Measurements from ENCODE around the gene EPS15.

- TF ChIP-seq CTCF (IDR thresholded peaks at IDR 0.05), result no peak
- no peak for TF ChIP-seq USF2 (IDR thresholded peaks at IDR 0.05; ENCODE audit: borderline replicate concordance, low read depth, low read length)
- TF ChIP-seq CHD2 (IDR thresholded peaks at IDR 0.05; ENCODE audit: low read length, partially characterized antibody), result no peak
- no peak for TF ChIP-seq GATA2 (CRISPR knock-in tag; IDR thresholded peaks at IDR 0.05)
- no peak for TF ChIP-seq FOSL2 (IDR thresholded peaks at IDR 0.05; ENCODE audit: borderline replicate concordance, low read depth)
- TF ChIP-seq MXI1 (IDR thresholded peaks at IDR 0.05; ENCODE audit: low read depth, low read length), result no peak
- TF ChIP-seq, protein P1, sequence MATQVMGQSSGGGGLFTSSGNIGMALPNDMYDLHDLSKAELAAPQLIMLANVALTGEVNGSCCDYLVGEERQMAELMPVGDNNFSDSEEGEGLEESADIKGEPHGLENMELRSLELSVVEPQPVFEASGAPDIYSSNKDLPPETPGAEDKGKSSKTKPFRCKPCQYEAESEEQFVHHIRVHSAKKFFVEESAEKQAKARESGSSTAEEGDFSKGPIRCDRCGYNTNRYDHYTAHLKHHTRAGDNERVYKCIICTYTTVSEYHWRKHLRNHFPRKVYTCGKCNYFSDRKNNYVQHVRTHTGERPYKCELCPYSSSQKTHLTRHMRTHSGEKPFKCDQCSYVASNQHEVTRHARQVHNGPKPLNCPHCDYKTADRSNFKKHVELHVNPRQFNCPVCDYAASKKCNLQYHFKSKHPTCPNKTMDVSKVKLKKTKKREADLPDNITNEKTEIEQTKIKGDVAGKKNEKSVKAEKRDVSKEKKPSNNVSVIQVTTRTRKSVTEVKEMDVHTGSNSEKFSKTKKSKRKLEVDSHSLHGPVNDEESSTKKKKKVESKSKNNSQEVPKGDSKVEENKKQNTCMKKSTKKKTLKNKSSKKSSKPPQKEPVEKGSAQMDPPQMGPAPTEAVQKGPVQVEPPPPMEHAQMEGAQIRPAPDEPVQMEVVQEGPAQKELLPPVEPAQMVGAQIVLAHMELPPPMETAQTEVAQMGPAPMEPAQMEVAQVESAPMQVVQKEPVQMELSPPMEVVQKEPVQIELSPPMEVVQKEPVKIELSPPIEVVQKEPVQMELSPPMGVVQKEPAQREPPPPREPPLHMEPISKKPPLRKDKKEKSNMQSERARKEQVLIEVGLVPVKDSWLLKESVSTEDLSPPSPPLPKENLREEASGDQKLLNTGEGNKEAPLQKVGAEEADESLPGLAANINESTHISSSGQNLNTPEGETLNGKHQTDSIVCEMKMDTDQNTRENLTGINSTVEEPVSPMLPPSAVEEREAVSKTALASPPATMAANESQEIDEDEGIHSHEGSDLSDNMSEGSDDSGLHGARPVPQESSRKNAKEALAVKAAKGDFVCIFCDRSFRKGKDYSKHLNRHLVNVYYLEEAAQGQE (IDR thresholded peaks at IDR 0.05; ENCODE audit: low read depth, low read length), result no peak
- no peak for TF ChIP-seq EZH2phosphoT487 (IDR thresholded peaks at IDR 0.05; ENCODE audit: borderline replicate concordance, low read depth)
- TF ChIP-seq RXRA (IDR thresholded peaks at IDR 0.05; ENCODE audit: borderline replicate concordance, low read depth), result no peak
- TF ChIP-seq EP300 (IDR thresholded peaks at IDR 0.05; ENCODE audit: borderline replicate concordance in 1 of 2, low read depth in 1 of 2, low read length in 1 of 2), result no peak
- no peak for TF ChIP-seq TAF1 (IDR thresholded peaks at IDR 0.05; ENCODE audit: borderline replicate concordance, low read depth, low read length)
Measured at GRCh38 chr1:51551081-51551480, 32.0 kb upstream of the EPS15 start.

Measured in SK-N-SH (cell line).